B cell (primary cell): Measurements from ENCODE around the gene SLC39A1. TPM values are rescaled to one million over a fixed set of nuclear protein-coding genes. Genes with fewer than 3 reads are reported as not detected.
A peak's percentile ranks its signal among the peaks of the same experiment; 100 is the strongest.
"Not testable (repeated sequence)": the region's sequence is repeated elsewhere in the genome, so short reads cannot be mapped to it uniquely, and the experiment has no call there.

Experiments used
- ATAC-seq: fragments of 200-7000 bp; cut with Tn5 transposase; one replicate; pipeline ENCODE4 v1.10.0; 2021; ENCODE audit warnings: low read depth, mild to moderate bottlenecking, moderate number of reproducible peaks, moderate library complexity
- CTCF ChIA-PET: fragments of 350-600 bp; sonication (Branson Sonifier 250); formaldehyde crosslinking; loops from one replicate; lab custom pipeline; 2021; ENCODE audit warnings: antibody characterized with exemption, inconsistent platforms; lab: Charles Lee
- POLR2A ChIA-PET: fragments of 350-600 bp; sonication (Branson Sonifier 250); formaldehyde crosslinking; loops from one replicate; lab custom pipeline; 2021; ENCODE audit warnings: antibody characterized with exemption; lab: Charles Lee
- DNase-seq: peaks from one replicate; pipeline ENCODE4 v3.0.0; 2013
- H2AFZ ChIP-seq: 2 replicates; pipeline ENCODE4 v1.6.1; 2012; ENCODE audit warnings: mild to moderate bottlenecking, low read depth, low read length; ENCODE audit not compliant: insufficient read depth, poor library complexity, severe bottlenecking
- H3K27ac ChIP-seq, 2 donors: 1 replicate in 1 of 2; 2 replicates in 1 of 2; pipeline ENCODE4 v1.5.1; 2012 to 2013; ENCODE audit warnings: low read length in 2 of 2, mild to moderate bottlenecking in 2 of 2, moderate library complexity in 1 of 2
- H3K27me3 ChIP-seq, 4 experiments: fragments of 200-600 bp in 1 of 4; sonication (generic) in 1 of 4; replicated peaks in 1 of 4; 1 replicate in 2 of 4; 2 replicates in 2 of 4; pipeline versions ENCODE4 v1.6.1 to v1.7.0; 2013 to 2016; ENCODE audit warnings: low read length in 3 of 4, mild to moderate bottlenecking in 2 of 4, mixed read lengths in 1 of 4, moderate library complexity in 1 of 4; ENCODE audit not compliant: insufficient read depth in 4 of 4, control insufficient read depth in 3 of 4; ENCODE audit errors: control extremely low read depth in 1 of 4
- H3K36me3 ChIP-seq, 2 experiments: replicated peaks in 1 of 2; 1 replicate in 1 of 2; 2 replicates in 1 of 2; pipeline versions ENCODE4 v1.6.1 to v1.7.1; 2013; ENCODE audit warnings: low read length in 1 of 2; ENCODE audit not compliant: insufficient read depth in 2 of 2, control insufficient read depth in 1 of 2; ENCODE audit errors: control extremely low read depth in 1 of 2, extremely low read depth in 1 of 2
- H3K4me1 ChIP-seq, 2 donors: fragments of 200-600 bp in 1 of 2; sonication (generic) in 1 of 2; 1 replicate in 1 of 2; 2 replicates in 1 of 2; pipeline versions ENCODE4 v1.5.1 to v1.6.1; 2013 to 2017; ENCODE audit warnings: low read length in 2 of 2; ENCODE audit not compliant: control insufficient read depth in 2 of 2, insufficient read depth in 2 of 2
- H3K4me2 ChIP-seq: replicated peaks from 2 replicates; pipeline ENCODE3; 2012; ENCODE audit warnings: mild to moderate bottlenecking, low read depth, low read length; ENCODE audit not compliant: poor library complexity, severe bottlenecking
- H3K4me3 ChIP-seq, 5 experiments: fragments of 200-600 bp in 1 of 5; sonication (generic) in 1 of 5; 1 replicate in 3 of 5; 2 replicates in 2 of 5; pipeline versions ENCODE4 v1.5.1 to v1.7.0; 2011 to 2016; ENCODE audit warnings: low read length in 4 of 5, mild to moderate bottlenecking in 4 of 5, low read depth in 2 of 5, control low read depth in 1 of 5, moderate library complexity in 1 of 5; ENCODE audit not compliant: insufficient read depth in 1 of 5; ENCODE audit errors: control extremely low read depth in 1 of 5, extremely low read depth in 1 of 5
- H3K79me2 ChIP-seq: fragments of 200-600 bp; sonication (generic); one replicate; pipeline ENCODE4 v1.6.0; 2016; ENCODE audit warnings: low read length; ENCODE audit not compliant: control insufficient read depth, insufficient read depth
- H3K9ac ChIP-seq: fragments of 200-600 bp; sonication (generic); 2 replicates; pipeline ENCODE4 v1.6.1; 2017; ENCODE audit warnings: mild to moderate bottlenecking, low read length, moderate library complexity
- H3K9me3 ChIP-seq, 3 donors: one replicate each; pipeline versions ENCODE4 v1.6.1 to v1.7.1; 2013; ENCODE audit warnings: low read length in 2 of 3; ENCODE audit not compliant: control insufficient read depth in 2 of 3, insufficient read depth in 1 of 3; ENCODE audit errors: control extremely low read depth in 1 of 3
- H4K20me1 ChIP-seq: 2 replicates; pipeline ENCODE4 v1.6.0; 2012; ENCODE audit warnings: mild to moderate bottlenecking, low read length; ENCODE audit not compliant: insufficient read depth, control insufficient read depth, poor library complexity, severe bottlenecking
- H3K27ac Mint-ChIP-seq: one replicate; pipeline ENCODE4 v1.8.0; 2021; ENCODE audit warnings: mixed read lengths
- H3K27me3 Mint-ChIP-seq: one replicate; pipeline ENCODE4 v1.8.0; 2021; ENCODE audit warnings: mixed read lengths
- H3K4me1 Mint-ChIP-seq: one replicate; pipeline ENCODE4 v1.8.0; 2021; ENCODE audit warnings: mixed read lengths
- H3K4me3 Mint-ChIP-seq: one replicate; pipeline ENCODE4 v1.8.0; 2021; ENCODE audit warnings: mixed read lengths
- H3K9me3 Mint-ChIP-seq: one replicate; pipeline ENCODE4 v1.8.0; 2022; ENCODE audit warnings: mixed read lengths; ENCODE audit not compliant: insufficient read depth
- EZH2 ChIP-seq: IDR thresholded peaks from 2 replicates; pipeline ENCODE4 v1.6.1; 2012; ENCODE audit warnings: borderline replicate concordance, low read depth, mild to moderate bottlenecking, moderate library complexity, low read length; ENCODE audit not compliant: insufficient read depth, poor library complexity, severe bottlenecking
- WGBS: methylation state at CpG from one replicate; pipeline ENCODE4 v1.1.5; 2013; ENCODE audit warnings: missing lambda C conversion rate; ENCODE audit not compliant: insufficient coverage; 5-methylcytosine and 5-hydroxymethylcytosine counted together
- intact Hi-C: fragments of 100-400 bp; cut with micrococcal nuclease; formaldehyde crosslinking; loops from one replicate; pipeline ENCODE4 v1.10.0; 2022
- polyA plus RNA-seq: library from polyadenylated mRNA; depleted of rRNA; stranded (reverse); fragments of >200 nt; gene quantifications from 2 replicates; pipeline ENCODE4 v1.2.3, GENCODE V29; 2012
- total RNA-seq, 2 donors: library from RNA; stranded (reverse); fragments of 120-200 nt in 1 of 2; gene quantifications; 1 replicate in 1 of 2; 2 replicates in 1 of 2; pipeline versions ENCODE4 v1.2.3 to v1.2.4, GENCODE V29; 2013 to 2022
- TF ChIP-seq, protein P1 (sequence below): fragments of 200-600 bp; IDR thresholded peaks from one replicate; pipeline ENCODE4 v1.8.0; 2022; ENCODE audit warnings: antibody characterized with exemption, mild to moderate bottlenecking

SLC39A1 gene
- total and polyA plus RNA-seq, 2 donors (not counting 1 experiment from before 2014, with no cell fraction given), result 19.3 to 28.1 TPM

GRCh38 chr1:153984123-153984894 is 21.0 kb upstream of the SLC39A1 start:
- ATAC-seq, result no peak
- Histone ChIP-seq H3K36me3 (no peaks in the 10 kb centered on the region), H3K4me3 (no peak overlapping the region), H4K20me1 (no peaks in the 10 kb centered on the region), H3K79me2 (peaks cover under 1% of the 10 kb centered on the region), H3K9me3 (no peaks in the 10 kb centered on the region), H3K9ac (no peak overlapping the region), H3K27ac (no peak overlapping the region), H3K27me3 (no peaks in the 10 kb centered on the region), H2AFZ (no peak overlapping the region), H3K4me1 (peaks cover 15 to 24% of the 10 kb centered on the region in 2 donors), H3K4me2 (no peak overlapping the region)
- 100% methylated on average over 2 of the region's 6 CpGs for WGBS
- DNase-seq, result no peak
- H3K4me3 Mint-ChIP-seq, result peak overlapping the region; percentile 38
- no peaks in the 10 kb centered on the region for H3K27me3 Mint-ChIP-seq
- ChIA-PET POLR2A (interaction anchor here (1.4 to 3.7 kb wide), 2 partner anchors 38 to 350 kb away, joined by 4 to 18 read pairs; partner anchors contain the start of gene DENND4B), CTCF (interaction anchor here (0.6 to 6.2 kb wide), 15 partner anchors 7 to 473 kb away, joined by 3 to 103 read pairs (median 22); partner anchors contain the start of genes DENND4B and JTB)
- peak overlapping the region; percentile 23 for H3K27ac Mint-ChIP-seq
- peaks cover 28% of the 10 kb centered on the region for H3K4me1 Mint-ChIP-seq
- no peaks in the 10 kb centered on the region for H3K9me3 Mint-ChIP-seq
- TF ChIP-seq, protein P1, sequence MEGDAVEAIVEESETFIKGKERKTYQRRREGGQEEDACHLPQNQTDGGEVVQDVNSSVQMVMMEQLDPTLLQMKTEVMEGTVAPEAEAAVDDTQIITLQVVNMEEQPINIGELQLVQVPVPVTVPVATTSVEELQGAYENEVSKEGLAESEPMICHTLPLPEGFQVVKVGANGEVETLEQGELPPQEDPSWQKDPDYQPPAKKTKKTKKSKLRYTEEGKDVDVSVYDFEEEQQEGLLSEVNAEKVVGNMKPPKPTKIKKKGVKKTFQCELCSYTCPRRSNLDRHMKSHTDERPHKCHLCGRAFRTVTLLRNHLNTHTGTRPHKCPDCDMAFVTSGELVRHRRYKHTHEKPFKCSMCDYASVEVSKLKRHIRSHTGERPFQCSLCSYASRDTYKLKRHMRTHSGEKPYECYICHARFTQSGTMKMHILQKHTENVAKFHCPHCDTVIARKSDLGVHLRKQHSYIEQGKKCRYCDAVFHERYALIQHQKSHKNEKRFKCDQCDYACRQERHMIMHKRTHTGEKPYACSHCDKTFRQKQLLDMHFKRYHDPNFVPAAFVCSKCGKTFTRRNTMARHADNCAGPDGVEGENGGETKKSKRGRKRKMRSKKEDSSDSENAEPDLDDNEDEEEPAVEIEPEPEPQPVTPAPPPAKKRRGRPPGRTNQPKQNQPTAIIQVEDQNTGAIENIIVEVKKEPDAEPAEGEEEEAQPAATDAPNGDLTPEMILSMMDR, result no peak
- TF ChIP-seq EZH2, result no peak
- intact Hi-C loops, result no loop called here

- H3K4me1 Mint-ChIP-seq, result peaks cover 38% of the 10 kb centered on the region
- Histone ChIP-seq H3K79me2 (peaks cover 15% of the 10 kb centered on the region), H3K4me1 (peaks cover 19 to 24% of the 10 kb centered on the region in 2 donors)
- H3K4me2 ChIP-seq, H3K4me3 Mint-ChIP-seq, H3K9me3 ChIP-seq, H3K36me3 ChIP-seq, H2AFZ ChIP-seq, H3K27me3 Mint-ChIP-seq, H3K27me3 ChIP-seq, H3K4me3 ChIP-seq, H3K9ac ChIP-seq, DNase-seq, ATAC-seq, H3K27ac ChIP-seq, H3K27ac Mint-ChIP-seq, H4K20me1 ChIP-seq, intact Hi-C loops, POLR2A ChIA-PET, H3K9me3 Mint-ChIP-seq: not testable (repeated sequence)
- CTCF ChIA-PET, result interaction anchor here (1.2 kb wide), 1 partner anchor 160 kb away, joined by 3 read pairs; no protein-coding TSS in a partner anchor
- WGBS, result 100% methylated on average over 1 of the region's 2 CpGs
Observed at GRCh38 chr1:153981735-153982134, 18.4 kb upstream of the SLC39A1 start.

GRCh38 chr1:153979091-153979490 is 15.8 kb upstream of the SLC39A1 start:
- ChIA-PET POLR2A (interaction anchor here (2.0 to 2.4 kb wide), 2 partner anchors 12 to 196 kb away, joined by 5 to 20 read pairs; partner anchors contain the start of gene RPS27), CTCF (interaction anchor here (0.5 to 5.2 kb wide), 7 partner anchors 7 to 413 kb away, joined by 3 to 46 read pairs (median 6); partner anchors contain the start of genes DENND4B, RAB13, RPS27 and S100A2)
- not testable (repeated sequence) for H4K20me1 ChIP-seq, H3K27ac ChIP-seq, ATAC-seq, H3K9me3 ChIP-seq, H3K4me3 ChIP-seq, H3K27ac Mint-ChIP-seq, H3K27me3 Mint-ChIP-seq, H2AFZ ChIP-seq, H3K4me2 ChIP-seq, H3K4me3 Mint-ChIP-seq, H3K9me3 Mint-ChIP-seq, H3K27me3 ChIP-seq, H3K9ac ChIP-seq, DNase-seq
- Histone ChIP-seq H3K79me2 (peaks cover 29% of the 10 kb centered on the region), H3K4me1 (peaks cover 16 to 22% of the 10 kb centered on the region in 2 donors), H3K36me3 (peaks cover 0 to 16% of the 10 kb centered on the region in 2 experiments)
- 98% methylated on average over 7 of the region's 12 CpGs for WGBS
- intact Hi-C loops, result loop anchor here (5.0 kb wide), 1 partner anchor 578 kb away; the partner anchor contains the start of gene UBE2Q1
- H3K4me1 Mint-ChIP-seq, result peaks cover 33% of the 10 kb centered on the region
